ENCODE measurements around the gene CTBP2.
"Not testable (repeated sequence)": the region's sequence is repeated elsewhere in the genome, so short reads cannot be mapped to it uniquely, and the experiment has no call there.

CTBP2 gene

GRCh38 chr10:125186431-125187170 is 26.2 kb upstream of the CTBP2 start:
- no peak for DNase-seq (ENCODE audit: low read depth)

DNA sequence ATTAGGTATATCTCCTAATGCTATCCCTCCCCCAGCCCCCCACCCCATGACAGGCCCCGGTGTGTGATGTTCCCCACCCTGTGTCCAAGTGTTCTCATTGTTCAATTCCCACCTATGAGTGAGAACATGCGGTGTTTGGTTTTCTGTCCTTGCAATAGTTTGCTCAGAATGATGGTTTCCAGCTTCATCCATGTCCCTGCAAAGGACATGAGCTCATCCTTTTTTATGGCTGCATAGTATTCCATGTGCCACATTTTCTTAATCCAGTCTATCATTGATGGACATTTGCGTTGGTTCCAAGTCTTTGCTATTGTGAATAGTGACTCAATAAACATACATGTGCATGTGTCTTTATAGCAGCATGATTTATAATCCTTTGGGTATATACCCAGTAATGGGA is 18.7 kb upstream of the CTBP2 start:
- DNase-seq (ENCODE audit: low read depth) = not testable (repeated sequence)

DNA sequence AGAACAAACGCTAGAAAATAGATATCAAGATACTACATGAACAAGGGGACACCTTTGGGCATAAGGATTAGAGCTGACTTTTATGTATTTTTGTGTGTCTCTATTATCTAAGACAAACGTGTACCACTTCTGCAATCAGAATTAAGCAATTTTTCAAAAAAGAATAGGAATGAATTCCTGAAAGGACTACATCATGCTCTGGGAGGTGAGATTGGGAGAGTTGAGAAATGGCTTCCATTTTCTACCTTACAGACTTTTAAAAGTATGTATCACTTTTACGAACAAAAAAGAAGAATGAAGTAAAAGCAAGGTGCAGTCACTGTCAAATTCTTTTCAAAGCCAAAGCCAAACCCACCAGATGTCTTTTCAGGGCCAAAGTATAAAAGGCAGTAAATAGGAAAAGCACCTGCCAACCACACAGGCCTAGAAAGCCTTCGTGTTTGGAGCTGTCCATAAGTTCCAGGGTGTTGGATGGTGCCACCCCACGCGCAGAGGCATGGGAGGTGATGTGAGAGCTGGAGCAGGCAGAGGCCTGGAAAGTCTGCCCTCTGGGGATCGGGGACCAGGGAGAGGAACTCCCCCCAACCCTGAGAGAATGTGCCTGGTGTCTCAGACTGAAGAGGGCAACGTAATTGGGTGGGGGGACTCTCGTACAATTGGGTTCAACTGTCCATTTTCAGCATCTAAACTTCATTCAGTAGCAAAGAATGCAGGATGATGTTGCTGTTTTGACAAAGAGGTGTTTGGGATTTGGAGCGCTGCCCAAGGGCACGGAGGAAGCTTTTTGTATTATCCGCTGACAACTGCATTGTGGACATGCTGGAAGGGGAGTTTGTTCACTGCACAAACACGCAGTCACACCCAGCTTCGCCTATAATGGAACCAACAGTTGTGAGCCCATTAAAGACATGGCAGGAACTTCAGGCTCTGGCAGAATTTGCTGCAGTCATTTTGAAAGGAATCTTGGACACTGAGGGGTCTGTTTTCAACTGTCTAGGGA is 17.6 kb upstream of the CTBP2 start:
- DNase-seq (ENCODE audit: low read depth) = no peak

- no peak for DNase-seq (ENCODE audit: low read depth)
Measured at GRCh38 chr10:125175807-125176206, 15.4 kb upstream of the CTBP2 start.

DNA sequence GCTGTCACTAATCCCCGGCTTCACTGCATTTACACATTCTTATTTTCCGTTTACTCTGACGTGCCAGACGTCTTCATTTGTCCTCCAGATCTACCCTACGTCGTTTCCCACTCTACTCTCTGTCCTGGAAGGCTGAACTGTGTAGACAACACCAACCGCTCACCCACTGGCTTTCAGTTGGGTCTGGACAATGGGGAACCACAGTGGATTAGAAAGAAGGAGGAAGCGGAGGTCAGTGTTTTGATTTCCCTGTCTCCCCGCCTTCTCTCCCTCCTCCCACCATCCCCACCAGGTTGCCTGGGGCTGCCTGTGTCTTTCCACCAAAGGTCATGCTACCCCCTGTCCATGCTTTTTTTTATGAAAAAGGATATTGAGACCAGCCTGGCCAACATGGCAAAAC is 14.0 kb upstream of the CTBP2 start:
- DNase-seq (ENCODE audit: low read depth) = no peak

DNA sequence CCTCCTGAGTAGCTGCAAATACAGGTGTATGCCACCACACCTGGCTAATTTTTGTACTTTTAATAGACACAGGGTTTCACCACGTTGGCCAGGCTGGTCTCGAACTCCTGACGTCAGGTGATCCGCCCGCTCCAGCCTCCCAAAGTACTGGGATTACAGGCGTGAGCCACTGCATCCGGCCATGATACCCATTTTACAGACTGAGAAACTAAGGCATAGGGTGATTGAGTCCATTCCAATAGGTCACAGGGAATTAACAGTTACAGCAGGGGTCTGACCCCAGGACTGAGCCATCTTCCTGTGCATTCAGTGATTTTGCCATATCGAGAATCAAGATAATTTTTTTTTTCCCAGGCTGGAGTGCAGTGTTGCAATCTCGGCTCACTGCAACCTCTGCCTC is 12.3 kb upstream of the CTBP2 start:
- DNase-seq (ENCODE audit: low read depth) = no peak

- DNase-seq (ENCODE audit: low read depth) = no peak
Measured at GRCh38 chr10:125171402-125172306, 11.3 kb upstream of the CTBP2 start.

- no peak for DNase-seq (ENCODE audit: low read depth)
Measured at GRCh38 chr10:125169915-125170314, 9.6 kb upstream of the CTBP2 start.

GRCh38 chr10:125169279-125169678 is 8.9 kb upstream of the CTBP2 start:
- DNase-seq (ENCODE audit: low read depth) = no peak

- no peak for DNase-seq (ENCODE audit: low read depth)
Measured at GRCh38 chr10:125166658-125167057, 6.3 kb upstream of the CTBP2 start.

- DNase-seq (ENCODE audit: low read depth) = no peak
Measured at GRCh38 chr10:125165584-125166573, 5.5 kb upstream of the CTBP2 start.

- no peak for DNase-seq (ENCODE audit: low read depth)
Measured at GRCh38 chr10:125164421-125164820, 4.1 kb upstream of the CTBP2 start.

DNA sequence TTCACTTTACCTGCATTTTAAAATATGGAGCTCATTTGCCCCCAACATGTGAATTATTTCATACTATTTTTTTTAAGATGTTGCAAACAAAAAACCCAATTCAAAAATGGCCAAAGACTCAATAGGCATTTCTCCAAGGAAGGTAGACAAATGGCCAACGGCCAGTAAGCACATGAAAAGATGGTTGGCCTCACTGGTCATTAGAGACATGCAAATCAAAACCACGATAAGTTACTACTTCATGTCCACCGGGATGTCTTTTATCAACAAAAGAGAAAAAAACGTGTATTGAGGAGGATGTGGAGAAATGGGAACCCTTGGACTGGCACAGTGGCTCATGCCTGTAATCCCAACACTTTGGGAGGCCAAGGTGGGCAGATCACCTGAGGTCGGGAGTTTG is 3.4 kb upstream of the CTBP2 start:
- no peak for DNase-seq (ENCODE audit: low read depth)

DNA sequence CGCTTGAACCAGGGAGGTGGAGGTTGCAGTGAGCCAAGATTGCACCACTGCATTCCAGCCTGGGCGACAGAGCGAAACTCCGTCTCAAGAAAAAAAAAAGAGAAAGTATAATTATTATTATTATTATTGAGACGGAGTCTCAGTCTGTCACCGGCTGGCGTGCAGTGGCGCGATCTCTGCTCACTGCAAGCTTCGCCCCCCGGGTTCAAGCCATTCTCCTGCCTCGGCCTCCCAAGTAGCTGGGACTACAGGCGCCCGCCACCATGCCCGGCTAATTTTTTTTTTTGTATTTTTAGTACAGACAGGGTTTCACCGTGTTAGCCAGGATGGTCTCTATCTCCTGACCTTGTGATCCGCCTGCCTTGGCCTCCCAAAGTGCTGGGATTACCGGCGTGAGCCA is 2.9 kb upstream of the CTBP2 start:
- DNase-seq (ENCODE audit: low read depth) = not testable (repeated sequence)

DNA sequence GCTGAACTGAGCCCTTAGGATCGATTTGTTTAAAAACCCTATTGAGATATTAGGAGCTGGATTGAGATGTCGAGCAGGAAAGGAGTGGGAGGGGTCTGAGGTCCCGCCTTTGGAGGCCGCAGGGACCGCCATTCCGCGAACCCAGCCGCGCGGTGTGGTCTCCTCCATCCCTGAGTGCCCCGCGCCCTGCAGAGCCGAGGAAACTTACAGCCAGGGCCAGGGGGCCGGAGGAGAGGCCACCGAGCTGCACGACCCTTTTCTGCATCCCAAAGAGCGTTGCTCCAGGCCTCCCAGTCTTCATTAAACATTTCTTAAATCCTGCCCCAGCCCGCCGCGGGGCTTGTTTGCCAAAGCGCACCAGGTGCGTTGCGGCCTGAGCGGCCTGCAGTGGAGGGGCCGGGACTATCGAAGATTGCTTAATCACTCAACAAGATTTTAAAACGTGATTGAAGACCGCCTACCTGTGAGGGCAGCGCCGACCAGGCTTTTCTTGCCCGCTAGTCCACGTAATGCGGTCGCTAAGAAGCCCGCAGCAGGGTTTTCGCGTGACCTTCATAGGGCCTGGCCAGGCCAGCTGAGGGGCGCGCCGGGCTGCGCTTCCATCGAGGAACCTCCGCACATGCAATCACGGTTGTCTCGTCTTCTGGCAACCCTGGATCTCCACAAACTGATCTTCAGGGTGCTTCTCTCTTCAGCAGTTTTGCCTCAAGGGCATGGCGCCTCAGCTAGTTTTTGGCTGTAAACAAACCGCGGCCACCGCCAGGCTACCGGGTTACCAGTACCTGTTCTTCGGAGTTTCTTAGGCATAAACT is 2.0 kb upstream of the CTBP2 start:
- no peak for DNase-seq (ENCODE audit: low read depth)

DNA sequence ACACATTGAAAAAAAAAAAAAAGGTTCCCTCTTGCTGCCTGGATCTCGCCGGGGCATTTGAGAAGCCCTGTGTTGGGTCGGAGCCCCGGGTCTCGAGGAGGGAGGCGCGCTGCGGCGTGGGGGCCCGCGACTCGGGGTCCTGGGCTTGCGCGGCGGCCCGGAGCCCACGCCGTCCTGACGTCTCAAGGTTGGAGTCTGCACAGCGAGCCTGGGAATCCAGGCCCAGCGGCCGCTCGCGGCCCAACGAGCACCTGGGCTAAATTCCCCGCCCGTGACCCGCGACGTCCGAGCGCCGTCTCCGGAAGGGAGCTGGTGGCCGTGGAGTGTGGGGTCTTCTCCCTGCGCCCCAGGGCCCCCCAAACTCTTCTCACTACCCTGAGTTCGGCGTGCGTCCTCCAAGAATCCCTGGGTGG is 1.4 kb upstream of the CTBP2 start:
- no peak for DNase-seq (ENCODE audit: low read depth)

- DNase-seq (ENCODE audit: low read depth) = peak; percentile 91
Measured at GRCh38 chr10:125160856-125161706, 718 bp upstream of the CTBP2 start.

GRCh38 chr10:125159486-125159931 is 854 bp downstream of the CTBP2 start:
- no peak for DNase-seq (ENCODE audit: low read depth)
